Body of pancreas (tissue), 4 donors: ENCODE measurements around the gene POLD2.

Experiments
- POLR2A ChIP-seq, 3 donors: fragments of 450-650 bp; IDR thresholded peaks; one replicate each; pipeline ENCODE4 v1.6.1; 2016; ENCODE audit warnings: antibody characterized with exemption in 3 of 3, mild to moderate bottlenecking in 2 of 3
- TF ChIP-seq, protein P1 (sequence below), 7 experiments: fragments of 450-650 bp in 4 of 7; fragments of 200-600 bp in 3 of 7; sonication (generic) in 3 of 7; IDR thresholded peaks; one replicate each; pipeline ENCODE4 v1.5.1; 2016 to 2019; ENCODE audit warnings: antibody characterized with exemption in 7 of 7

- TF ChIP-seq, protein P1, sequence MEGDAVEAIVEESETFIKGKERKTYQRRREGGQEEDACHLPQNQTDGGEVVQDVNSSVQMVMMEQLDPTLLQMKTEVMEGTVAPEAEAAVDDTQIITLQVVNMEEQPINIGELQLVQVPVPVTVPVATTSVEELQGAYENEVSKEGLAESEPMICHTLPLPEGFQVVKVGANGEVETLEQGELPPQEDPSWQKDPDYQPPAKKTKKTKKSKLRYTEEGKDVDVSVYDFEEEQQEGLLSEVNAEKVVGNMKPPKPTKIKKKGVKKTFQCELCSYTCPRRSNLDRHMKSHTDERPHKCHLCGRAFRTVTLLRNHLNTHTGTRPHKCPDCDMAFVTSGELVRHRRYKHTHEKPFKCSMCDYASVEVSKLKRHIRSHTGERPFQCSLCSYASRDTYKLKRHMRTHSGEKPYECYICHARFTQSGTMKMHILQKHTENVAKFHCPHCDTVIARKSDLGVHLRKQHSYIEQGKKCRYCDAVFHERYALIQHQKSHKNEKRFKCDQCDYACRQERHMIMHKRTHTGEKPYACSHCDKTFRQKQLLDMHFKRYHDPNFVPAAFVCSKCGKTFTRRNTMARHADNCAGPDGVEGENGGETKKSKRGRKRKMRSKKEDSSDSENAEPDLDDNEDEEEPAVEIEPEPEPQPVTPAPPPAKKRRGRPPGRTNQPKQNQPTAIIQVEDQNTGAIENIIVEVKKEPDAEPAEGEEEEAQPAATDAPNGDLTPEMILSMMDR (IDR thresholded peaks at IDR 0.05): no peak
- TF ChIP-seq POLR2A (IDR thresholded peaks at IDR 0.05): no peak
These were observed 44.6 kb upstream of the POLD2 start for GRCh38 chr7:44167920-44168319.
